ENCODE results near the gene SURF6. TPM values are rescaled to one million over a fixed set of nuclear protein-coding genes. Genes with fewer than 3 reads are reported as not detected.

Gene SURF6
- total RNA-seq, 3 donors from 2014 or later (not counting 1 experiment from before 2014, with no cell fraction given) = 13.8 to 23.5 (median 21.3) TPM

- Histone ChIP-seq H3K27ac (ENCODE audit: low read length) (no peak overlapping the region), H3K4me3 (ENCODE audit: low read length) (no peak overlapping the region), H3K36me3 (ENCODE audit: control insufficient read depth, insufficient read depth, low read length) (peaks cover 40% of the 10 kb centered on the region), H3K27me3 (ENCODE audit: control insufficient read depth, insufficient read depth, low read length) (no peaks in the 10 kb centered on the region), H3K4me1 (ENCODE audit: control insufficient read depth, insufficient read depth, low read length) (peaks cover 53% of the 10 kb centered on the region), H3K9me3 (ENCODE audit: control insufficient read depth, insufficient read depth, low read length) (no peaks in the 10 kb centered on the region)
- Mint-ChIP-seq H3K9me3 (no peaks in the 10 kb centered on the region), H3K4me1 (peaks cover 50 to 54% of the 10 kb centered on the region in 2 donors), H3K27me3 (ENCODE audit: low read depth in 2 of 2) (no peaks in the 10 kb centered on the region), H3K36me3 (peaks cover 7% of the 10 kb centered on the region), H3K27ac (peak overlapping the region in 1 of 2 donors; percentile 94), H3K4me3 (peak overlapping the region; percentile 85)
- TF ChIP-seq CTCF (IDR thresholded peaks at IDR 0.05) = no peak
- ATAC-seq = no peak
- WGBS (ENCODE audit: insufficient coverage) = 91% methylated on average over 15 of the region's 15 CpGs
- DNase-seq = no peak
- intact Hi-C loops (cut with micrococcal nuclease) = no loop called here
These were observed 10.2 kb upstream of the SURF6 start for GRCh38 chr9:133346021-133346785.

- Mint-ChIP-seq H3K27me3 (ENCODE audit: low read depth in 2 of 2) (no peaks in the 10 kb centered on the region), H3K27ac (no peak overlapping the region), H3K9me3 (no peaks in the 10 kb centered on the region), H3K4me1 (peaks cover 56 to 60% of the 10 kb centered on the region in 2 donors), H3K36me3 (peaks cover 7% of the 10 kb centered on the region), H3K4me3 (no peak overlapping the region)
- peaks cover 60% of the 10 kb centered on the region for H3K4me1 ChIP-seq (ENCODE audit: control insufficient read depth, insufficient read depth, low read length)
- intact Hi-C loops (cut with micrococcal nuclease) = no loop called here
- no peak overlapping the region for H3K4me3 ChIP-seq (ENCODE audit: low read length)
- DNase-seq = no peak
- no peaks in the 10 kb centered on the region for H3K9me3 ChIP-seq (ENCODE audit: control insufficient read depth, insufficient read depth, low read length)
- no peak for TF ChIP-seq CTCF (IDR thresholded peaks at IDR 0.05)
- no peak overlapping the region for H3K27ac ChIP-seq (ENCODE audit: low read length)
- H3K27me3 ChIP-seq (ENCODE audit: control insufficient read depth, insufficient read depth, low read length) = no peaks in the 10 kb centered on the region
- ATAC-seq = no peak
- H3K36me3 ChIP-seq (ENCODE audit: control insufficient read depth, insufficient read depth, low read length) = peaks cover 35% of the 10 kb centered on the region
- 97% methylated on average over 6 of the region's 6 CpGs for WGBS (ENCODE audit: insufficient coverage)
These were observed 9.6 kb upstream of the SURF6 start for GRCh38 chr9:133345596-133345995.

GRCh38 chr9:133344979-133345378 is 9.0 kb upstream of the SURF6 start:
- 97% methylated on average over 12 of the region's 12 CpGs for WGBS (ENCODE audit: insufficient coverage)
- Histone ChIP-seq H3K4me1 (ENCODE audit: control insufficient read depth, insufficient read depth, low read length) (peaks cover 66% of the 10 kb centered on the region), H3K9me3 (ENCODE audit: control insufficient read depth, insufficient read depth, low read length) (no peaks in the 10 kb centered on the region), H3K27me3 (ENCODE audit: control insufficient read depth, insufficient read depth, low read length) (no peaks in the 10 kb centered on the region), H3K27ac (ENCODE audit: low read length) (no peak overlapping the region), H3K4me3 (ENCODE audit: low read length) (no peak overlapping the region), H3K36me3 (ENCODE audit: control insufficient read depth, insufficient read depth, low read length) (peaks cover 29% of the 10 kb centered on the region)
- no peaks in the 10 kb centered on the region for H3K9me3 Mint-ChIP-seq
- no peak for DNase-seq
- no peak for ATAC-seq
- H3K4me3 Mint-ChIP-seq = no peak overlapping the region
- peaks cover 60 to 64% of the 10 kb centered on the region in 2 donors for H3K4me1 Mint-ChIP-seq
- intact Hi-C loops (cut with micrococcal nuclease) = no loop called here
- peaks cover 7% of the 10 kb centered on the region for H3K36me3 Mint-ChIP-seq
- peak overlapping the region in 1 of 2 donors; percentile 46 for H3K27ac Mint-ChIP-seq
- no peak for TF ChIP-seq CTCF (IDR thresholded peaks at IDR 0.05)
- no peaks in the 10 kb centered on the region for H3K27me3 Mint-ChIP-seq (ENCODE audit: low read depth in 2 of 2)
